Fibroblast of pulmonary artery (primary cell): Measurements from ENCODE around the gene USB1.

Source experiments
- DNase-seq: peaks from one replicate; pipeline ENCODE4 v3.0.0-alpha.2; 2010; ENCODE audit warnings: low read depth
- H3K4me3 ChIP-seq: replicated peaks from 2 replicates; pipeline ENCODE4 v1.5.1; 2011; ENCODE audit warnings: low read depth, mild to moderate bottlenecking, control low read depth, low read length, moderate library complexity
- CTCF ChIP-seq: IDR thresholded peaks from 2 replicates; pipeline ENCODE4 v1.5.1; 2011; ENCODE audit warnings: mild to moderate bottlenecking, control low read depth, low read length, inconsistent platforms; ENCODE audit errors: missing control alignments

Gene USB1

GRCh38 chr16:57962046-57962445 is 39.2 kb upstream of the USB1 start:
- DNase-seq: no peak
- H3K4me3 ChIP-seq: no peak overlapping the region
- TF ChIP-seq CTCF: no peak

GRCh38 chr16:57962756-57963155 is 38.5 kb upstream of the USB1 start:
- no peak for DNase-seq
- H3K4me3 ChIP-seq: no peak overlapping the region
- no peak for TF ChIP-seq CTCF

- DNase-seq: no peak
- no peak overlapping the region for H3K4me3 ChIP-seq
- TF ChIP-seq CTCF: no peak
Measured at GRCh38 chr16:57964157-57964700, 37.0 kb upstream of the USB1 start.

- no peak for TF ChIP-seq CTCF
- DNase-seq: peak; percentile 14
- H3K4me3 ChIP-seq: no peak overlapping the region
Measured at GRCh38 chr16:57966204-57966771, 34.9 kb upstream of the USB1 start.

- TF ChIP-seq CTCF: no peak
- no peak overlapping the region for H3K4me3 ChIP-seq
- no peak for DNase-seq
Measured at GRCh38 chr16:57966986-57967385, 34.2 kb upstream of the USB1 start.

GRCh38 chr16:57967916-57968315 is 33.3 kb upstream of the USB1 start:
- DNase-seq: no peak
- no peak for TF ChIP-seq CTCF
- H3K4me3 ChIP-seq: no peak overlapping the region
